T-helper 1 cell treated with Interleukin-12 subunit alpha and Interleukin-12 subunit beta and Interleukin-4 antibody, amounts not matched to agents 30 μg/mL and 1 μg/mL, for 36 hours (primary cell): ENCODE results near the gene CACNA1C.

ENCODE experiments used
- H3K27ac Mint-ChIP-seq: one replicate; pipeline ENCODE4 v1.8.0; 2021; ENCODE audit warnings: mild to moderate bottlenecking, mixed read lengths
- H3K27me3 Mint-ChIP-seq: one replicate; pipeline ENCODE4 v1.8.0; 2021; ENCODE audit warnings: low read depth, mixed read lengths
- H3K36me3 Mint-ChIP-seq: one replicate; pipeline ENCODE4 v1.8.0; 2021; ENCODE audit warnings: low read depth, mixed read lengths
- H3K4me1 Mint-ChIP-seq: one replicate; pipeline ENCODE4 v1.8.0; 2021; ENCODE audit warnings: low read depth, mixed read lengths
- H3K4me3 Mint-ChIP-seq: one replicate; pipeline ENCODE4 v1.8.0; 2021; ENCODE audit warnings: mild to moderate bottlenecking, moderate library complexity, mixed read lengths
- H3K9me3 Mint-ChIP-seq: one replicate; pipeline ENCODE4 v1.8.0; 2021; ENCODE audit warnings: mixed read lengths

Gene CACNA1C

DNA sequence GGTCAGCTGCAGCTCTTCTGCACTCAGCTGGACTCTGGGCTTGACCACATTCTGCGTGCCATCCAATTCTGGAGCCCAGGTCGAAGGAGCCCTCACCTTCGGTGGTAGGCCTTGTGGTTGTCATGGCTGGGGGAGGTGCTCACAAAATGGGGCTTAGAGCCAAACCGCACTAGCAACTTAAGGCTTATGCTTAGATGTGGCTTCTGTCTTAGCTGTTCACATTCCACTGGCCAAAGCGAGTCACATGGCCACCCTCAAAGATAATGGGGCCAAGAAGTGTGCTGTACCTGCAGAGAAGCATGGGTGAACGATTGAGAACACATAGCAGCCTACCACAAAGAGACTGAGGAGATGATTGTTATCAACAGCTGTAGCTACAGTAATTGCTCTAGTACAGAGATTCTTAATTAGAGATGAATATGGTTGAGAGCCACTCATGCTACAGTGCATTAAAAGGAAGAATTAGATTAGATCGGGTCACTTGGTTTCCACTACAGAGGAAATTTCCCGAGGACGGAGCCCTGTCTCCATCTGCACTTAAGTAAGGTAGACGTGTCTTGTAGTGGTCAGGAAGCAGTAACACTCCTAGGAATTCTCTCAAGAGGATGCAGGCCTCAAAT is 407.4 kb downstream of the CACNA1C start:
- Mint-ChIP-seq H3K4me1 (no peaks in the 10 kb centered on the region), H3K4me3 (no peak overlapping the region), H3K9me3 (no peaks in the 10 kb centered on the region), H3K27me3 (peaks cover 7% of the 10 kb centered on the region), H3K36me3 (no peaks in the 10 kb centered on the region), H3K27ac (no peak overlapping the region)

DNA sequence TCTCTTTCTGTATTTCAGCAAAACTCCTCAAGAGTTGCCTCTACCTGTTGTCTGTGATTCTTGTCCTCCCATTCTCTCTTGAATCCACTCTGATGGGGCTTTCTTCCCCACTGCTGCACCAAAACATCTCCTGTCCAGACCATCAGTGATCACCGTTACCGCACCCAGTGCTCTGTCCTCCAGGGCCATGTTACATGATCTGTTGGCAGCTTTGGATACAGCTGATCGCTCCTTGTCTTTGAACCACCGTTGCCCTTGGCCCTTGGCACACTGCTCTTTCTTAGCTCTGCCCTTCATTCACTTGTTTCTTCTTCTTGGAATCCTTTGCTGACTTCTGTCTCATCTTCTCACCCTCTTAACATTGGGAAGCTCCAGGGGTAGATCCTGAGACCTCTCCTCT is 408.3 kb downstream of the CACNA1C start:
- Mint-ChIP-seq H3K36me3 (no peaks in the 10 kb centered on the region), H3K9me3 (no peaks in the 10 kb centered on the region), H3K4me3 (no peak overlapping the region), H3K4me1 (no peaks in the 10 kb centered on the region), H3K27ac (no peak overlapping the region), H3K27me3 (peaks cover 10% of the 10 kb centered on the region)

DNA sequence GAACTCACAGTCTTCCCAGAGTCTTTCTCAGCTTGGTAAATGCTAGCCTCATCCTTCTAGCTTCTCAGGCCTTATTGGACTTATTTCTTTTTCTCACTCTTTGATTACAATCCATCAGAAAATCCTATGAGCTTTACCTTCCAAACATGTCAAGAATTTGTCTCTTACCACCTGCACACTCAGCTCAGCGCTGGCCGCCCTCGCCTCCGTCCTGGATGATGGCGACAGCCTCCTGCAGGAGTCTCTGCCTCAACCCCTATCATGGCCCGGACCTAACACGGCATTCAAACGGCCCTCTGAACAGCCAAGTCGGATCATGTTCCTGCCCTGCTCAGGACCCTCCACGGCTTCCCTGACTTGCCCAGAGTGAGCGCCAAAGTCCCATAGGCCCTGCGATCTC is 408.9 kb downstream of the CACNA1C start:
- H3K4me3 Mint-ChIP-seq, result no peak overlapping the region
- H3K4me1 Mint-ChIP-seq, result no peaks in the 10 kb centered on the region
- no peak overlapping the region for H3K27ac Mint-ChIP-seq
- no peaks in the 10 kb centered on the region for H3K9me3 Mint-ChIP-seq
- no peaks in the 10 kb centered on the region for H3K36me3 Mint-ChIP-seq
- peaks cover 10% of the 10 kb centered on the region for H3K27me3 Mint-ChIP-seq

DNA sequence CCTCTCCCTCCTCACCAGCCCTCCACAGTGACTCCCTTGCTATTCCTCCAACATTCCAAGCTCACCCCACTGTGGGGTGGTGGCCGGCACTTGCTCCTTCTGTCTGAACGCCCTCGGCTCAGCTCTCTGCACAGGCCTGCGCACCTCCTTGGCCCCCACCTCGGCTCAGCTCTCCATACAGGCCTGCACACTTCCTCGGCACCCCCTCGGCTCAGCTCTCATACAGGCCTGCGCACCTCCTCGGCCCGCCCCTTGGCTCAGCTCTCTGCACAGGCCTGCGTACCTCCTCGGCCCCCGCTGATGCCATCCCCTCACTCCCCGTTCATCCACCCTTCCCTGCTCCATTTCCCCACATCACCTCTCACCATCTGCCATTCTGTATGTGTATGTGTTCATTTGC is 409.3 kb downstream of the CACNA1C start:
- Mint-ChIP-seq H3K4me1 (no peaks in the 10 kb centered on the region), H3K27me3 (peaks cover 10% of the 10 kb centered on the region), H3K27ac (no peak overlapping the region), H3K36me3 (no peaks in the 10 kb centered on the region), H3K9me3 (no peaks in the 10 kb centered on the region), H3K4me3 (no peak overlapping the region)

DNA sequence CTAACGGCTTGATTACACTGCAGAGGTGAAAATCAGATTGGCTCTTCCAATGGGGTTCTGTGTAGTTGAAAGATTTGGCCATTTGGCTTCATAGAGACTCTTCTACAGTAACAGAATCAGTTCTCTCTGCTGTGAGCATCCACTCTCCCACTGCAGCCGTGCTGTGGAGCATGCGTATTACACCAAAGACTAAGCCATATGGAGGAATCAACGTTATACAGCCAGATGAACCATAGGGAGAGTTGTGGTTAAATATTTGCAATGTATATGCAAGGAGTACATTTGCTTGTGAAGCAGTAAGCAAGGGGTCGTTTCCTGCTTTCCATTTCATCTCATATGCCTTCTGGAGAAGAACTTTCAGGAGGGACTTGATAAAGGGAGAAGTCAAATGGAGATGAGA is 410.9 kb downstream of the CACNA1C start:
- Mint-ChIP-seq H3K4me3 (no peak overlapping the region), H3K4me1 (no peaks in the 10 kb centered on the region), H3K36me3 (no peaks in the 10 kb centered on the region), H3K27me3 (peaks cover 10% of the 10 kb centered on the region), H3K27ac (no peak overlapping the region), H3K9me3 (no peaks in the 10 kb centered on the region)

DNA sequence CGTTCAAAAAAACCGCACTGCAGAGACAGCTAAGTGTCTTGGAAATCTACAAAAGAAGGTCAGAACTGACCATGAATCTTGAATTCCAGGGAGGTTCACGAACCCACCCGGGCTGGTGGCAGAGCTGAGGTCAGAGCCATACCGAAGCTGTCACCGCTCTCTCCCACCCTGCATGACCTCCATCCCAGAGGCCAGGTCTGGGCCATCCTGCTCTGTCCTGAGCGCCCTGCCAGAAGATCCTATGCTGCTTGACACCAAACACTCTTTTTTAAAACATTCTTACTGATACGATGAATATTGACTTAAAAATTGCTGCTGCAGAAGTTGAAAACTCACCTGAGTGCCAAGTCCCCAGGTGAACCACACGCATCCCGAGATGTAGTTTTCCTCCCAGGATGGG is 412.9 kb downstream of the CACNA1C start:
- peaks cover 14% of the 10 kb centered on the region for H3K27me3 Mint-ChIP-seq
- no peaks in the 10 kb centered on the region for H3K4me1 Mint-ChIP-seq
- H3K27ac Mint-ChIP-seq, result no peak overlapping the region
- H3K9me3 Mint-ChIP-seq, result no peaks in the 10 kb centered on the region
- H3K4me3 Mint-ChIP-seq, result no peak overlapping the region
- no peaks in the 10 kb centered on the region for H3K36me3 Mint-ChIP-seq

DNA sequence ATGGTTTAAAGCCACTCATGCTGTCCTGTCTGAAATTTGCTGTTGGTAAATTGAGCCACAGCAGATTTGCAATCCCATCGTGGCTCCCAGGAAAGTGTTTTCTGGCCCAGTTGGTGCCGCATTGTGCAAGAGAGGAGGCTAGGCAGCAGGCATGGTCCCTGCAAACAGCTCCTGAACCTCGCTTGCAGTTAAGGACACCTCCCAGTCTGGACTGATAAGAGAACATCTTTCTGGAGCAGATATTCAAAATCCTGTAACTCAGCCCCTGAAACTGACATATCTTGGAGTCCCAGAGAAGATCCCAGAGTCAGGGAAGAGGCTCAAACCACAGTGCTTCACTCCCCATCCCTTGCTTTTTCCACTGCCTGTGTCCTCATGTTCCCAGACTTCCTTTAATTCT is 413.4 kb downstream of the CACNA1C start:
- Mint-ChIP-seq H3K4me1 (no peaks in the 10 kb centered on the region), H3K36me3 (no peaks in the 10 kb centered on the region), H3K27me3 (peaks cover 14% of the 10 kb centered on the region), H3K4me3 (no peak overlapping the region), H3K9me3 (no peaks in the 10 kb centered on the region), H3K27ac (no peak overlapping the region)

DNA sequence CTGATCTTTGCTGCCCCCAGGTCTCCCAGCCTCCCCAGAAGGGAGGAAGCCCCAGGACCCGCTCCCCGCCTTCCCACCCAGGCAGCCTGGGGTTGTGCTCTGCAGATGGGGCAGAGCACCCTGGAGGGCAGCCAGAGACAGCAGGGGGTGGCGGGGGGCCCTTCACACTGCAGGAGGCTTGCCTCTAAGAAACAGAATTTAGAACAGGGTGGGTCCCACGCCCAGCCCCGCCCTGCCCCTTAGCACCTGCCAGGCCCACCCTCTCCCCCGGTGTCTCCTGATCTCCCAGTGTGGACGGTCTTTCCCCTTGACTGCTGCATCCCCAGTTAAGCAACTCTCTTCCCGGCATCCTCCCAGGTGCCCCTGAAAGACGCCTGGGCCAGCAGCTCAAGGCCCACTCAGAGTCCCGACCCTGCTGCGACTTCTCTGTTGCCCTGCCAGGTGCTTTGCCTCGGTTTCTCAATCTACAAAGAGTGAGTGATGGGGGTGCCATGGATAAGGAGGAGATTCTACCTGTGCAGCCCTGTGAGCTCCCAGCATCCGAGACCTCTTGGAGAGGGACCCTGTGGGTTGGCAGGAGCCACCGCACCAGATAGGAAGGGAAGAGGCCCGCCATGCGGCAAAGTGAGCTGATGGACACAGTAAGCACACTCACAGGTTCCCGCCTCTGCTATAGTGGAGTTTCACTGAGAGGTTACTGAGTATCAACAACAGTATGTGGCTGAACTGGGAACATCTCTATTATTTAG is 414.8 kb downstream of the CACNA1C start:
- Mint-ChIP-seq H3K27ac (no peak overlapping the region), H3K9me3 (no peaks in the 10 kb centered on the region), H3K27me3 (peaks cover 19% of the 10 kb centered on the region)

DNA sequence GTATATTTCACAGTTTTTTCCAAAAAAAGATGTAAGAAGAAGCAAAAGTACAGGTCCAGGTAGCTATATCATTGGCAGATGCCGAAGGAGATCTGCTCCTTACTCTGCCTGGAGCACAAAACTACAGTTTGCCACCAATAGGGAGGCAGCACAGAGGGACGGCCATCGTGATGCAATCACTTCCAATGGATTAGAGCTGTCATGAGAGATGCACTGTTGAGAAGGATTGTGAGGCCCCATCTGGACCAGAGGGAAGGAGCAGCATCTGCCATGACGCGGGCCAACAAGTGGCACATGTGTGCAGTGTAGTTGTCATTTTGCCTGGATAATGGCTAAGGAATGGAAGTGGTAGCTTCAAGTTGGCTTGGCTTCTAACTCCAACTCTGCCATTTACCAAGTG is 423.2 kb downstream of the CACNA1C start:
- Mint-ChIP-seq H3K27ac (no peak overlapping the region), H3K4me3 (no peak overlapping the region), H3K4me1 (no peaks in the 10 kb centered on the region)

More for the DNA sequence above, 414.8 kb downstream of the CACNA1C start:
- Mint-ChIP-seq H3K36me3 (no peaks in the 10 kb centered on the region), H3K4me3 (no peak overlapping the region), H3K4me1 (no peaks in the 10 kb centered on the region)

DNA sequence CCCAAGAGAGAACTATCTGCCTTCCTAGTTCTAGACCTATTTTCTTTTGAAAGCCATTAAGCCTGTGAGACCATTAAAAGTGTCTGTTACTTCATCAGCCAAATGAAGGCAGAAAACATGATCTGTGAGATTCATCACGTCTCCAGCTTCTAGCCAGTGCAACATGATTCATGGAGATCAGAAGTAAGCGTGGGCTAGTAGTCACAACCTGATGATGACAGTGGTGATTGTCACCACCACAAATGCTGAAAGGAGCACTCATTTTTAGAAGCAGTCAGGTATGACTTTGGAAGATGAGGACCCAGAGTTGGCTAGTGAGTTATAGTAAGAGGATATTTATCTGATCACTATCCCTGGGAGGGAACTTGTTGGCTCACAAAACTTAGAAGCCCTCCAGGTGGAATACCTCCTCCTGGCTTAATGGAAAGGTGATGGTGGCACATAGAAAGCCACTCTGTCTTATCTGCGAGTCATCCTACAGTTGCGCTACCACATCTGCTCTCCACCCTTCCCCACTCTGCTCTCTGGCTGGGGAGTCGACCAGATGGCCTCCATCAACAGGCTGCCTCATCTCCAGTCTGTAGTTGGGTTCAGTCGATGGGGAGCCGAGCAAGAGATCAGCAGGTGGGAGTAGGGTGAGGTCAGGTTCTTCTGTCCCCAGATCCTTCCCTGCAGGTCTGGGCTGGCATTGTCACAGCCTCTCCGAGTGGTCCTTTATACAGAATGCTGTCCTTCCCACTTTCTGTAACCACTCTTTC is 424.4 kb downstream of the CACNA1C start:
- Mint-ChIP-seq H3K4me3 (no peak overlapping the region), H3K27ac (no peak overlapping the region), H3K4me1 (no peaks in the 10 kb centered on the region), H3K27me3 (peaks cover 6% of the 10 kb centered on the region), H3K9me3 (no peaks in the 10 kb centered on the region), H3K36me3 (no peaks in the 10 kb centered on the region)

More for the DNA sequence above, 423.2 kb downstream of the CACNA1C start:
- H3K9me3 Mint-ChIP-seq, result no peaks in the 10 kb centered on the region
- H3K36me3 Mint-ChIP-seq, result no peaks in the 10 kb centered on the region
- peaks cover 9% of the 10 kb centered on the region for H3K27me3 Mint-ChIP-seq

DNA sequence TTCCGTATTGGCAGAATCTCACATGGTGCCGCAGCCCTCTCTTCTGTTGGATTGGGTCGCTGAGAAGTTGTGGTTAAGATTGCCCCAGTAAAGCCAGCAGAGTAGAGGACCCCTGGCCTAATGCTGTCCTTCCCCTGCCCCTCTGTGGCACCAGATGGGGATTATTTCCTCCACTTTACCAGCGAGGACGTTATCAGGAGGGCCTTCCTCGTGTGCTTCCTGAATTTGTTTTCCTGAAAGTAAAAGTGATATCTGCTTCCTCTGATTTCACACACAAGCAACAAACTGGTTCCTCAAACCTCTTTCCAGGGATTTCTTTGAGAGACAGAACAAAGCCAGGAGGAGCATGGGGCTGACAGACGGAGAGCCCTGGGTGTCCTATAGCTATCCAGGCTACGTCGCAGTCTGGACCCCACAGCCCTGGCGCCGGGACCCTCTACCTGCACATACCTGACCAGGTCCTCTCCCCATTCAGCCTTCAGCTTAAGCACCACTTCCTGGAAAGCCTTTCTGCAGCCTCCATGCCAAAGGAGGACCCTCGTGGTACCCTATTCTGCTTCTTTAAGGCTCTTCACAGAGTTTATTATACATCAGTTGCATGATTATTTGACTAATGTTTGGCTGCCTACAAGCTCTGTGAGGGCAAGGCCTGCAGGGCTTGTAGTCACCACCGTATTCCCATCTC is 427.2 kb downstream of the CACNA1C start:
- Mint-ChIP-seq H3K4me1 (no peaks in the 10 kb centered on the region), H3K9me3 (no peaks in the 10 kb centered on the region), H3K27ac (no peak overlapping the region), H3K27me3 (peaks cover 8% of the 10 kb centered on the region), H3K36me3 (no peaks in the 10 kb centered on the region), H3K4me3 (no peak overlapping the region)

DNA sequence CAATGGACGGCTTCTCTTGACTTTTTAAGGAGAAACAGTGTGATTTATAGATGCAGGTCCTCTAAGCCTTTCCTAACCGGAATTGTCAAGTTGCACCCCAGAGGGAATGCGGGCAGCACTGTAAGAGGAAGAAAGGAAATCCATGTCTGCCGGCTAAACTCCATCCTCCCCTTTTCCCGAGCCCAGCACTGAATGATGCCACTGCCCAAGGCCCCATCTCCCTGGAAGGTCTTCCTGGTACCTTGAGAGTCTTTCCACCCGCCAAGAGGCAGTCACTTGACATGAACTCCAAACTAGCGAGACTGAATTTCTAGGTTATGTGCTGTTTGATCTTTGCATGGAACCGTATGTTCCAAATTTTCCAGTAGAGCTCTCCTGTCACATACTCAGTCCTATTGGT is 428.6 kb downstream of the CACNA1C start:
- no peaks in the 10 kb centered on the region for H3K9me3 Mint-ChIP-seq
- no peaks in the 10 kb centered on the region for H3K36me3 Mint-ChIP-seq
- H3K27me3 Mint-ChIP-seq, result peaks cover 4% of the 10 kb centered on the region
- no peak overlapping the region for H3K4me3 Mint-ChIP-seq
- H3K27ac Mint-ChIP-seq, result no peak overlapping the region
- H3K4me1 Mint-ChIP-seq, result no peaks in the 10 kb centered on the region

DNA sequence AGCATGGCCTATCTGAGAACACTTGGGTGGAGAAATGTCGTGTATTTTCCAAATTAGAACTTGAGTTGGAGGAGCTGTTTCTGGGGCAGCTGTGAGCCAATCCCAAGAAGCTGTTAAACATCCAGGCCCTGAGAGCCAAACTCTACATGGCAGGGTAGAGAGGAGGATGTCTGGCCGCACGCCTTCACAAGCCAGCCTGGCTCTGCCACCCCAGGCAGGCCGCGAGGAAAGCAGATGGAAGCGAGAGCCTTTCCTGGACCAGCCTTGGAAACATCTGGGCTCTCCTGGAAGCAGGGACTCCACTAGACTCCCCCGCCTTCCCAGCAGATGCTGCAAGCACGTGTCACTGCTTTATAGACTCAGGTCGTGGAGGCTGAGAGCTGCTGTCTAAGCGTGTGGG is 429.2 kb downstream of the CACNA1C start:
- peaks cover 4% of the 10 kb centered on the region for H3K27me3 Mint-ChIP-seq
- no peak overlapping the region for H3K27ac Mint-ChIP-seq
- no peaks in the 10 kb centered on the region for H3K9me3 Mint-ChIP-seq
- H3K36me3 Mint-ChIP-seq, result no peaks in the 10 kb centered on the region
- no peaks in the 10 kb centered on the region for H3K4me1 Mint-ChIP-seq
- H3K4me3 Mint-ChIP-seq, result no peak overlapping the region

DNA sequence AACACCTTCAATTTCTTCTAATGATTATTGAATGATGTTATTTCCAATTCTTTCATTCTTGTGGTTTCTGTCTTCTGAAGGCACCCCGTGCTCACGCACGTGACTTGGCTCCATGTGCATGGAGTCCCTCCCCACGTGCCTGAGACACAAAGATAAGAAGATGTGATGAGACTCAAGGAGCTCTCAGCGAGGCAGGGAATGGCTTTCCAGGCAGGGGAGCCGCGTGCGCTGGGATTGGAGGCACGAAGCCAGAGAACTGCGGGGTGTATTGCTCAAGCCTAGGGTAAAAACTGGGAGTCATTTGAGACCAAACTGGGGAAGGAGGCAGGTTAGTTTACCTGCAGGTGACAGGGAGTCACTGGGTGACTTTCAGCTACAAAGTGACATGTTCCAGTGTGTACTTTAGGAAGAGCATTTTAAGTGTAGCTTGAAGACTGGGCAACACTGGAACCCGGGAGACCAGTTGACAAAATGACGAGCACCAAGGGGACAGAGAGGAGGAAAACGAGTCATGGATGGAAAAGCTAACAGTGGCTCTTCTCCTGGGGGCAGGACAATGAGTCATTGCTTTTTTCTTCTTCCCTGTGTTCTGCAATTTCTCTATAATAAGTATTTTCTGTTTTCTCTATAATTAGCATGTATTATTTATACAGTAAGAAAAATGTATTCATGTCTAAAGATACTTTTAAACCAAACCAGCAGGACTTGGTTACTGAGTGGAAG is 430.3 kb downstream of the CACNA1C start:
- Mint-ChIP-seq H3K4me1 (no peaks in the 10 kb centered on the region), H3K4me3 (no peak overlapping the region), H3K27me3 (peaks cover 4% of the 10 kb centered on the region), H3K36me3 (no peaks in the 10 kb centered on the region), H3K27ac (no peak overlapping the region), H3K9me3 (no peaks in the 10 kb centered on the region)
